HCT116 (cell line): ENCODE results near the gene BTBD6.

Experiments used
- EZH2 ChIP-seq: fragments of 200-600 bp; sonication (generic); IDR thresholded peaks from 2 replicates; pipeline ENCODE4 v1.6.1; 2017; ENCODE audit warnings: antibody characterized with exemption, mixed run types
- JUND ChIP-seq: IDR thresholded peaks from 2 replicates; pipeline ENCODE4 v1.6.1; 2012
- POLR2A ChIP-seq: IDR thresholded peaks from 2 replicates; pipeline ENCODE4 v1.7.0; 2011; ENCODE audit warnings: borderline replicate concordance; ENCODE audit not compliant: insufficient read depth, insufficient read length; ENCODE audit errors: extremely low read depth
- POLR2AphosphoS5 ChIP-seq: IDR thresholded peaks from 2 replicates; pipeline ENCODE4 v1.6.1; 2011; ENCODE audit warnings: mild to moderate bottlenecking, low read depth, low read length, moderate library complexity
- SP1 ChIP-seq: IDR thresholded peaks from 2 replicates; pipeline ENCODE4 v1.6.1; 2012; ENCODE audit warnings: low read depth
- TCF7L2 ChIP-seq: IDR thresholded peaks from 2 replicates; pipeline ENCODE4 v1.7.0; 2011; ENCODE audit warnings: borderline replicate concordance, inconsistent platforms; ENCODE audit not compliant: insufficient read depth, insufficient read length; ENCODE audit errors: extremely low read depth
- TF ChIP-seq, protein P1 (sequence below), 3 experiments: fragments of 200-600 bp in 1 of 3; sonication (generic) in 1 of 3; IDR thresholded peaks in 2 of 3; conservative IDR thresholded peaks in 1 of 3; 2 replicates each; pipeline ENCODE4 v1.5.1; 2012 to 2017; ENCODE audit warnings: low read depth in 2 of 3, low read length in 2 of 3, antibody characterized with exemption in 1 of 3, borderline replicate concordance in 1 of 3, control low read depth in 1 of 3, mild to moderate bottlenecking in 1 of 3, mixed read lengths in 1 of 3, mixed run types in 1 of 3, moderate library complexity in 1 of 3; ENCODE audit not compliant: insufficient read depth in 1 of 3

DNA sequence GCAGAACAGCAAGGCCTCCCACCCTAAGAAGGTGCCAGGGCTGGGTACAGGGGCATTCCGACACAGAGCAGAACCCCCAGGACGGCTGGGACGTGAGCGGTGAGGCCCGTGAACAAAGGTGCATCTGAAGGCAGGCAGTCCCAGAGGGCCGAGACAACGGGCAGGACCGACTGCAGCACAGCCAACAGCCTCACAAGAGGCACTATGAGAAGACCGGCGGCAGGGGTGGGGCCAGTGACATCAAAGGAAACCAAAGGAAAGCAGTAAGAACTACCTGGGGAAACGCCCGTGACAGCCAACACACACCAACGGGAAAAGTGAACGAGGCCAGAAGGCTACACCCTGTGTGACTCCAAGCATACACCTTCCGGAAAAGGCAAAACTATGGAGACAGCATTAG, 9.1 kb downstream of the BTBD6 start:
- no peak for TF ChIP-seq TCF7L2
- TF ChIP-seq, protein P1, sequence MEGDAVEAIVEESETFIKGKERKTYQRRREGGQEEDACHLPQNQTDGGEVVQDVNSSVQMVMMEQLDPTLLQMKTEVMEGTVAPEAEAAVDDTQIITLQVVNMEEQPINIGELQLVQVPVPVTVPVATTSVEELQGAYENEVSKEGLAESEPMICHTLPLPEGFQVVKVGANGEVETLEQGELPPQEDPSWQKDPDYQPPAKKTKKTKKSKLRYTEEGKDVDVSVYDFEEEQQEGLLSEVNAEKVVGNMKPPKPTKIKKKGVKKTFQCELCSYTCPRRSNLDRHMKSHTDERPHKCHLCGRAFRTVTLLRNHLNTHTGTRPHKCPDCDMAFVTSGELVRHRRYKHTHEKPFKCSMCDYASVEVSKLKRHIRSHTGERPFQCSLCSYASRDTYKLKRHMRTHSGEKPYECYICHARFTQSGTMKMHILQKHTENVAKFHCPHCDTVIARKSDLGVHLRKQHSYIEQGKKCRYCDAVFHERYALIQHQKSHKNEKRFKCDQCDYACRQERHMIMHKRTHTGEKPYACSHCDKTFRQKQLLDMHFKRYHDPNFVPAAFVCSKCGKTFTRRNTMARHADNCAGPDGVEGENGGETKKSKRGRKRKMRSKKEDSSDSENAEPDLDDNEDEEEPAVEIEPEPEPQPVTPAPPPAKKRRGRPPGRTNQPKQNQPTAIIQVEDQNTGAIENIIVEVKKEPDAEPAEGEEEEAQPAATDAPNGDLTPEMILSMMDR (IDR thresholded peaks at IDR 0.05 in 2 of 3, conservative IDR thresholded peaks at IDR 0.05 in 1 of 3; ENCODE audit: borderline replicate concordance in 1 of 3, insufficient read depth in 1 of 3, low read depth in 2 of 3, low read length in 2 of 3): no peak
- TF ChIP-seq SP1: no peak
- TF ChIP-seq POLR2AphosphoS5: no peak
- TF ChIP-seq EZH2: no peak
- TF ChIP-seq JUND: no peak
- no peak for TF ChIP-seq POLR2A
